ENCODE results near the gene PTPRM. TPM values are rescaled to one million over a fixed set of nuclear protein-coding genes. Genes with fewer than 3 reads are reported as not detected.

PTPRM gene
- polyA plus RNA-seq, 1 experiment = 81.1 TPM

GRCh38 chr18:7711495-7711894, 144.4 kb downstream of the PTPRM start:
- POLR2A ChIA-PET = no interaction called here

GRCh38 chr18:7720395-7720794, 153.3 kb downstream of the PTPRM start:
- POLR2A ChIA-PET = no interaction called here

More at GRCh38 chr18:7711495-7711894, 144.4 kb downstream of the PTPRM start:
- Histone ChIP-seq H3K27ac (ENCODE audit: low read depth, low read length) (no peak overlapping the region), H3K27me3 (ENCODE audit: control insufficient read depth, insufficient read depth, low read length) (no peaks in the 10 kb centered on the region), H3K4me3 (ENCODE audit: low read depth, low read length) (no peak overlapping the region), H3K9me3 (ENCODE audit: control insufficient read depth, insufficient read depth, low read length) (no peaks in the 10 kb centered on the region)
- no peak for DNase-seq (ENCODE audit: low read depth, low spot score)
- TF ChIP-seq CTCF (IDR thresholded peaks at IDR 0.05; ENCODE audit: low read depth, low read length) = no peak
- CTCF ChIA-PET = no interaction called here

GRCh38 chr18:7721532-7721931, 154.4 kb downstream of the PTPRM start:
- Histone ChIP-seq H3K27me3 (ENCODE audit: control insufficient read depth, insufficient read depth, low read length) (no peaks in the 10 kb centered on the region), H3K9me3 (ENCODE audit: control insufficient read depth, insufficient read depth, low read length) (no peaks in the 10 kb centered on the region), H3K4me3 (ENCODE audit: low read depth, low read length) (no peak overlapping the region), H3K27ac (ENCODE audit: low read depth, low read length) (no peak overlapping the region)
- ChIA-PET CTCF (interaction anchor here (0.6 kb wide), 1 partner anchor 38 kb away, joined by 3 read pairs; no protein-coding TSS in a partner anchor), POLR2A (no interaction called here)
- TF ChIP-seq CTCF (IDR thresholded peaks at IDR 0.05; ENCODE audit: low read depth, low read length) = no peak
- no peak for DNase-seq (ENCODE audit: low read depth, low spot score)

More at GRCh38 chr18:7720395-7720794, 153.3 kb downstream of the PTPRM start:
- no peak for DNase-seq (ENCODE audit: low read depth, low spot score)
- Histone ChIP-seq H3K9me3 (ENCODE audit: control insufficient read depth, insufficient read depth, low read length) (no peaks in the 10 kb centered on the region), H3K27ac (ENCODE audit: low read depth, low read length) (no peak overlapping the region), H3K27me3 (ENCODE audit: control insufficient read depth, insufficient read depth, low read length) (no peaks in the 10 kb centered on the region), H3K4me3 (ENCODE audit: low read depth, low read length) (no peak overlapping the region)
- TF ChIP-seq CTCF (IDR thresholded peaks at IDR 0.05; ENCODE audit: low read depth, low read length) = no peak
- CTCF ChIA-PET = no interaction called here

- CTCF ChIA-PET = no interaction called here
- no peak for TF ChIP-seq CTCF (IDR thresholded peaks at IDR 0.05; ENCODE audit: low read depth, low read length)
- Histone ChIP-seq H3K4me3 (ENCODE audit: low read depth, low read length) (no peak overlapping the region), H3K27ac (ENCODE audit: low read depth, low read length) (no peak overlapping the region), H3K9me3 (ENCODE audit: control insufficient read depth, insufficient read depth, low read length) (no peaks in the 10 kb centered on the region), H3K27me3 (ENCODE audit: control insufficient read depth, insufficient read depth, low read length) (no peaks in the 10 kb centered on the region)
- DNase-seq (ENCODE audit: low read depth, low spot score) = no peak
- POLR2A ChIA-PET = no interaction called here
Measured at GRCh38 chr18:7722955-7723354, 155.8 kb downstream of the PTPRM start.

GRCh38 chr18:7723558-7723957, 156.4 kb downstream of the PTPRM start:
- TF ChIP-seq CTCF (IDR thresholded peaks at IDR 0.05; ENCODE audit: low read depth, low read length) = no peak
- H3K27ac ChIP-seq (ENCODE audit: low read depth, low read length) = no peak overlapping the region
- H3K9me3 ChIP-seq (ENCODE audit: control insufficient read depth, insufficient read depth, low read length) = no peaks in the 10 kb centered on the region
- POLR2A ChIA-PET = no interaction called here
- H3K27me3 ChIP-seq (ENCODE audit: control insufficient read depth, insufficient read depth, low read length) = no peaks in the 10 kb centered on the region
- no peak overlapping the region for H3K4me3 ChIP-seq (ENCODE audit: low read depth, low read length)
- DNase-seq (ENCODE audit: low read depth, low spot score) = no peak
- CTCF ChIA-PET = no interaction called here
